IgD-negative memory B cell (primary cell): ENCODE measurements around the gene CERS2. TPM values are rescaled to one million over a fixed set of nuclear protein-coding genes. Genes with fewer than 3 reads are reported as not detected.
"Not testable (repeated sequence)": the region's sequence is repeated elsewhere in the genome, so short reads cannot be mapped to it uniquely, and the experiment has no call there.

Experiments used
- H3K27ac Mint-ChIP-seq, 3 donors: one replicate each; pipeline ENCODE4 v1.8.0; 2020 to 2022; ENCODE audit warnings: mild to moderate bottlenecking in 3 of 3, mixed read lengths in 3 of 3, moderate library complexity in 1 of 3
- H3K27me3 Mint-ChIP-seq: one replicate; pipeline ENCODE4 v1.8.0; 2021; ENCODE audit warnings: mixed read lengths
- H3K36me3 Mint-ChIP-seq: one replicate; pipeline ENCODE4 v1.8.0; 2020; ENCODE audit warnings: mild to moderate bottlenecking, mixed read lengths
- H3K4me1 Mint-ChIP-seq, 3 donors: one replicate each; pipeline ENCODE4 v1.8.0; 2020 to 2022; ENCODE audit warnings: mixed read lengths in 3 of 3, mild to moderate bottlenecking in 1 of 3
- H3K4me3 Mint-ChIP-seq, 4 donors: one replicate each; pipeline ENCODE4 v1.8.0; 2020 to 2022; ENCODE audit warnings: mild to moderate bottlenecking in 4 of 4, mixed read lengths in 4 of 4, moderate library complexity in 3 of 4
- H3K9me3 Mint-ChIP-seq, 3 donors: one replicate each; pipeline ENCODE4 v1.8.0; 2020 to 2021; ENCODE audit warnings: mixed read lengths in 3 of 3, mild to moderate bottlenecking in 1 of 3
- polyA plus RNA-seq: library from polyadenylated mRNA; unstranded; fragments of 300-500 nt; fragmentation: Illumina TruSeq; gene quantifications from one replicate; pipeline ENCODE4 v1.2.3, GENCODE V29; 2021

The CERS2 gene
- polyA plus RNA-seq, 1 donor from 2014 or later = 110 TPM

DNA sequence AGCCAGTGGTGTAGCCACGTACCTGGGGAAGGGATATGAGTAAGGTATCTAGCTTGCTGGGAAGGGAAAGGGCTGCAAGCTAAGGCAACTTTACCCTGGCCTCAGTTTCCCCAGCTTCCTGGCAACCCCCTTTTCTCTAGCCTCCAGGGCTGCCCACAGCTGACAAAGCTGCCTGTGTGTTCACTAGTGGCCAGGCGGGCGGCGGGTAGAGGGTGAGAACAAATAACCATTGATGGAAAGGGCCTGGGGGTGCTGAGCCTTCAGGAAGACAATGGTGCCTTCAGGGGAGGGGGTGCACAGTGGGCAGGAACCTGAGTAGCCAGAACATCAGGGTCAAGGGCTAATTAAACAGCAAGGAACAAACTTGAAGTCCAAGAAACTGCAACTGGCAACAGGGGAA is 6.1 kb downstream of the CERS2 start:
- H3K27ac Mint-ChIP-seq = peak overlapping the region in 1 of 3 donors; percentile 75
- no peak overlapping the region for H3K4me3 Mint-ChIP-seq
- H3K9me3 Mint-ChIP-seq = no peaks in the 10 kb centered on the region
- peaks cover 2% of the 10 kb centered on the region for H3K36me3 Mint-ChIP-seq
- peaks cover 15 to 29% (median 19%) of the 10 kb centered on the region in 3 donors for H3K4me1 Mint-ChIP-seq
- no peaks in the 10 kb centered on the region for H3K27me3 Mint-ChIP-seq

DNA sequence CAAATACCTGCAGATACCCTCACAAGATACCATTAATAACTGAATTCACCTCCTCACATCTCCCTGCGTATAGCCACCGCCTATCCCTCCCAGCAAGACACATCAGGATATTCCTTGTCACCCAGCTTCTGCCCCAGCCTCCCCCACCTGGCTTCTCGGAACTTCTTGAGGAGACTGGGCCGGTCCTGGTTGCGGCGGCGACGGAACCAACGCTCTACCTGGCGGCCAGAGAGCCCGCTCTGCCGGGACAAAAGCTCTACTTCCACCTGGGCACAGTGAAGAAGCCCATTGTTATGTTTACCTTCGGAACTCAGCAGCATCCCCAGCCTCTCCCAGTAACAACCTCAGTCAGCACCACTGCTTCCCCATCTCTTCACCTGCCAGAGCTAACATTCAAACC is 6.7 kb downstream of the CERS2 start:
- no peaks in the 10 kb centered on the region for H3K27me3 Mint-ChIP-seq
- H3K36me3 Mint-ChIP-seq = peaks cover 2% of the 10 kb centered on the region
- H3K27ac Mint-ChIP-seq = peak overlapping the region in 1 of 3 donors; percentile 1
- peaks cover 11 to 23% (median 17%) of the 10 kb centered on the region in 3 donors for H3K4me1 Mint-ChIP-seq
- no peaks in the 10 kb centered on the region for H3K9me3 Mint-ChIP-seq
- H3K4me3 Mint-ChIP-seq = no peak overlapping the region

DNA sequence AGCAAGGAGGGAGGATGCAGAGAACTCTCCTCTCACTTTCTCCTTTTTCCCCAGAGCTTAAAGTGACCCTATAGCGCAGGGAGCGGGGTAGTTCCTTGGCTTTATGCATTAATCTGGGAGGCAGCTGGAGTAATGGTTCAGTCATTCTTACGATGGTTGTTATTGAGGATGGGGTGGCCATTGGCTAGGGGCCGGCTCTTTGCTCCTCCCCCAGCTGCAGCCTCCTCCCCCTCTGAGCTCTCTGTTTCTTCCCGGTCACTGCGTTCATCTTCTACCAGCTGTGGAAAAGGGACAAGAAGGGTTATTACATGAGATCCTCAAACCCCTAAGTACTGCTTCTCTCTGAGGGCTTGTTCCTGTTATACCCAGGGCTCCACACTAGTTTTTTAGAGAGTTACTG is 8.6 kb downstream of the CERS2 start:
- Mint-ChIP-seq H3K27ac (peak overlapping the region in 2 of 3 donors; percentile 14 to 21), H3K9me3 (no peaks in the 10 kb centered on the region), H3K36me3 (peaks cover 2% of the 10 kb centered on the region), H3K27me3 (no peaks in the 10 kb centered on the region), H3K4me3 (peak overlapping the region in 1 of 4 donors; percentile 21), H3K4me1 (peaks cover 0 to 7% (median 5%) of the 10 kb centered on the region in 3 donors)

DNA sequence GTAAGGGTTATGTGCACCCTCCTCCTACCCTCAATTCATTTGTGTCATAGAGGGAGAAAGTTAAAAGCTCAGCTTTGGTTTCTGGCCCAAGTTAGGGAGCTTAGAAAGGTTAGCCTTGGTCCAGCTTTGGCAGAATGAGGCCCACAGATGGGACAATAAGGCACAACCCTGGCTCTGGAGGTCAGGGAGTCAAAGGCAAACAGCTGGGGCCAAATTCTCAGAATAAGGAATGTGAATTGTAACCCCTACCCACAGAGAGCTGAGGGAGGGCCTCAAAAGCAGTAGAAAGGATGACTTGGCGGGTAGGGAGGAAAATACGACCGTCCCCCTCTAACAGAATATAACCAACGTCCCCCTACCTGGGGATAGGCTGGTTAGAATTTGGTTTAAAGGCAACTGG is 9.0 kb downstream of the CERS2 start:
- H3K4me1 Mint-ChIP-seq = peaks cover 0 to 5% (median 4%) of the 10 kb centered on the region in 3 donors
- no peaks in the 10 kb centered on the region for H3K9me3 Mint-ChIP-seq
- H3K27ac Mint-ChIP-seq = no peak overlapping the region
- peaks cover 4% of the 10 kb centered on the region for H3K36me3 Mint-ChIP-seq
- no peak overlapping the region for H3K4me3 Mint-ChIP-seq
- H3K27me3 Mint-ChIP-seq = no peaks in the 10 kb centered on the region

DNA sequence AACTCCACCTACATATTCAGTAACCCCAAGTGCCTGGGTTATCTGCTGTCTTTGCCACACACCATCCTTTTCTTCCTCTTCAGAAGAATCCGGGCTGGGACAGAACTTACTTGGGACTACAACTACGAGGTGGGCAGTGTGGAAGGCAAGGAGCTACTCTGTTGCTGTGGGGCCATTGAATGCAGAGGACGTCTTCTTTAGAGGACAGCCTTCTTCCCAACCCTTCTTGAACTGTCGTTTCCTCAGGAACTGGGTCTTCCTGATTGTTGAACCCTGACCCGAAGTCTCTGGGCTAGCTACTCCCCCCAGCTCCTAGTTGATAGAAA is 10.5 kb downstream of the CERS2 start:
- Mint-ChIP-seq H3K4me1 (peaks cover 1 to 5% (median 2%) of the 10 kb centered on the region in 3 donors), H3K9me3 (no peaks in the 10 kb centered on the region), H3K27me3 (no peaks in the 10 kb centered on the region), H3K36me3 (peaks cover 5% of the 10 kb centered on the region), H3K27ac (peak overlapping the region in 1 of 3 donors; percentile 59), H3K4me3 (no peak overlapping the region)

DNA sequence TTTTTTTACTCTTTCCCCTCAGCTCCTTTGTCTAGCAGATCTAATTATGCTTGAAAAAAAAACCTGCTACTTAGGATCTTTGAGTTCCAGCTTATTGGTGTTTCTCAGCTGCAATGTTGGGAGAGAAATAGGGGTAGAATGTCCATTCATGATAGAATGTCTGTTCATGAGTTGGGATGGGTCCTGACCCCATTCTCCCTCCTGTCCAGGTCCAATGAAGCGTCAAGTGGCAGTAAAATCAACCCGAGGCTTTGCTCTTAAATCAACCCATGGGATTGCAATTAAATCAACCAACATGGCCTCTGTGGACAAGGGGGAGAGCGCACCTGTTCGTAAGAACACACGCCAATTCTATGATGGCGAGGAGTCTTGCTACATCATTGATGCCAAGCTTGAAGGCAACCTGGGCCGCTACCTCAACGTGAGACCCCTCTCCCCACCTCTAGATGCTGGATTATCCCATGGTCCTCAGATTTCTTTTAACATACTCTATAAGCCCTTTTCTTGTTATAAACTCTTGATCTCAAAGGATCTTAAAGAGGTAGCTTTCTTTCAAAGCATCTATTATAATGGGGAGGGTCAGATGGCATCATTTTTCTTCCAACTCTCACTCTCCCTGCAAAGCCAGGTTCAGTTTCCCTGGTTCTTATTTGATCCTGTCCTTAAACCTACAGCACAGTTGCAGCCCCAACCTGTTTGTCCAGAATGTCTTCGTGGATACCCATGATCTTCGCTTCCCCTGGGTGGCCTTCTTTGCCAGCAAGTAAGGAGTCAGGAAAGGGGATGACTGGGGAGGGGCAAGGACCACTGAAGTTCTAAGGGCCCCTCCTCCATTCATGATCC is 11.1 kb downstream of the CERS2 start:
- H3K27me3 Mint-ChIP-seq = no peaks in the 10 kb centered on the region
- H3K36me3 Mint-ChIP-seq = peaks cover 5% of the 10 kb centered on the region
- peaks cover 0 to 5% (median 2%) of the 10 kb centered on the region in 3 donors for H3K4me1 Mint-ChIP-seq
- no peaks in the 10 kb centered on the region for H3K9me3 Mint-ChIP-seq
- peak overlapping the region in 1 of 4 donors; percentile 47 for H3K4me3 Mint-ChIP-seq
- H3K27ac Mint-ChIP-seq = peak overlapping the region in 2 of 3 donors; percentile 11 to 59

DNA sequence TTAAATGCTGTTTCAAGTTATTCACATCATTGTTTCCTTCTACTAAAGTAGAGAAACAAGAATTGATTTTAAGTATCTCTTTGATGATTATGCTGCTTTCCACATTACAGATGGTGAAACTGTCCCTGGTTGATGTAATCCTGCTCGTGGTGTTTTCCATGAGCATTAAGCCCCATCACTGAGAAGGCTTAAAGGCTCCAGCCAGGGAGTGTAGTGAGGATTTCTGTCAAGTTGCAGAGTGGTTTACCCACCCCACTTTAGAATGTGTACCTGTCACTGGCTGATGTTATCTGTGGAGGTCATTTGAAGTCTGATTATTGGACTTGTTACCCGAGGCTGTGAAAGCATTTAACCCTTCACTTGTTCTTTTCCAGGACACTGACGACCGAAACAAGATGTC is 12.9 kb downstream of the CERS2 start:
- no peak overlapping the region for H3K27ac Mint-ChIP-seq

DNA sequence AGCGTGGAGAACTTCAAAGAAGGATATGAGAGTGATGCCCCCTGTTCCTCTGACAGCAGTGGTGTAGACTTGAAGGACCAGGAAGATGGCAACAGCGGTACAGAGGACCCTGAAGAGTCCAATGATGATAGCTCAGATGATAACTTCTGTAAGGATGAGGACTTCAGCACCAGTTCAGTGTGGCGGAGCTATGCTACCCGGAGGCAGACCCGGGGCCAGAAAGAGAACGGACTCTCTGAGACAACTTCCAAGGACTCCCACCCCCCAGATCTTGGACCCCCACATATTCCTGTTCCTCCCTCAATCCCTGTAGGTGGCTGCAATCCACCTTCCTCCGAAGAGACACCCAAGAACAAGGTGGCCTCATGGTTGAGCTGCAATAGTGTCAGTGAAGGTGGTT is 14.0 kb downstream of the CERS2 start:
- no peak overlapping the region for H3K27ac Mint-ChIP-seq
- H3K36me3 Mint-ChIP-seq = peaks cover 4% of the 10 kb centered on the region
- H3K4me1 Mint-ChIP-seq = peaks cover 0 to 2% (median 0%) of the 10 kb centered on the region in 3 donors
- no peak overlapping the region for H3K4me3 Mint-ChIP-seq
- no peaks in the 10 kb centered on the region for H3K9me3 Mint-ChIP-seq
- H3K27me3 Mint-ChIP-seq = no peaks in the 10 kb centered on the region

More for the DNA sequence above, 12.9 kb downstream of the CERS2 start:
- no peak overlapping the region for H3K4me3 Mint-ChIP-seq
- peaks cover 4% of the 10 kb centered on the region for H3K36me3 Mint-ChIP-seq
- H3K9me3 Mint-ChIP-seq = no peaks in the 10 kb centered on the region
- H3K4me1 Mint-ChIP-seq = peaks cover 0 to 5% (median 2%) of the 10 kb centered on the region in 3 donors
- H3K27me3 Mint-ChIP-seq = no peaks in the 10 kb centered on the region

DNA sequence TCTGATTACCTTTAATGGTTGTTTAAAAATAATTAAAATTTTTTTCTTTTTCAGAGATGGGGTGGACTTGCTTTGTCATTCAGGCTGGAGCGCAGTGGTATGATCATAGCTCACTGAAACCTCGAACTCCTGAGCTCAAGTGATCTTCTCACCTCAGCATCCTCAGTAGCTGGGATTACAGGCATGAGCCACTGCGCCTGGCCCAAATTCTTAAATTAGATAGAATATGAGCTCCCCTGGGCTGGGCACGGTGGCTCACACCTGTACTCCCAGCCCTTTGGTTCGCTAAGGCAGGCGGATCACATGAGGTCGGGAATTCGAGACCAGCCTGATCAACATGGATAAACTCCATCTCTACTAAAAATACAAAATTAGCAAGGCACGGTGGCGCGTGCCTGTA is 17.0 kb downstream of the CERS2 start:
- Mint-ChIP-seq H3K4me3 (no peak overlapping the region), H3K9me3 (no peaks in the 10 kb centered on the region), H3K36me3 (peaks cover 10% of the 10 kb centered on the region), H3K27me3 (no peaks in the 10 kb centered on the region), H3K27ac (no peak overlapping the region), H3K4me1 (peaks cover 0 to 3% (median 0%) of the 10 kb centered on the region in 3 donors)

DNA sequence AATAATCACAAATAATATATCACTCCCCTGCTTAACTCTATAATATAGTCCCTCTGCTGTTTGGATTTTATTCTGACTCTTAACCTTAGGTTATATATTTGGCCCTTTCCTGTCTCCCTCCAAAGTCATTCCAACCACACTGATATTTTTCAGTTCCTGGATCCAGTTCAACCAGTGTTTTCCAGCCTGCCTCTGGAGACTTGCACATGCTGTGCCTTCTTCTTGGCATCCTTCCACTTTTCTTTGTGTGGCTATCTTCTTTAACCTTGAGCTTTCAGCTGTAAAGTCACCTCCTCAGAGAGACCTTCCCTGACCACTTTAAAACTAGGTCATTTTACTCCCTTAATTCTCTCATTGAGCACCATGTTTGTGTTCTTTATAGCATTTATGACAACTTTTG is 19.4 kb downstream of the CERS2 start:
- no peak overlapping the region for H3K4me3 Mint-ChIP-seq
- H3K36me3 Mint-ChIP-seq = peaks cover 11% of the 10 kb centered on the region
- no peaks in the 10 kb centered on the region for H3K27me3 Mint-ChIP-seq
- no peaks in the 10 kb centered on the region for H3K9me3 Mint-ChIP-seq
- H3K27ac Mint-ChIP-seq = peak overlapping the region in 1 of 3 donors; percentile 92
- H3K4me1 Mint-ChIP-seq = peaks cover 0 to 5% (median 0%) of the 10 kb centered on the region in 3 donors

DNA sequence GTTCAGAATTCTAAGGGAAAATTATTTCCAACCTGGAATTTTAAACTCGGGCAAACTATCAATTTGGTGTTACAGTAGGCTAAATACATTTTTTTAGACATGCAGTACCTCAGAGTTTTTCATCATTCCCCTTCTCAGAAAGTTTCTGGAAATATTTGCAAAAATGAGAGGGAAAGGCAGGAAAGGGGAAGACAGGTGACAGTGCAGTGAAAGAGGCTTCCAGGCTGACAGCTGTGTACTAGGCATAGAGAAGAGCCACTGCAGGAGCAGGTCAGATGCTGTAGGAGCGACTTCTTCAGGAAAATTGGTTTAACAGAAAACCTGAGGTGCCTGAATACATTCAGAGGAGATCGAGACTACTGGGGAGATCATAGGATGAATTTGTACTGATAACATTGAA is 19.9 kb downstream of the CERS2 start:
- Mint-ChIP-seq H3K4me1 (peaks cover 0 to 3% (median 0%) of the 10 kb centered on the region in 3 donors), H3K4me3 (no peak overlapping the region), H3K27ac (no peak overlapping the region), H3K36me3 (peaks cover 11% of the 10 kb centered on the region), H3K27me3 (no peaks in the 10 kb centered on the region), H3K9me3 (no peaks in the 10 kb centered on the region)

DNA sequence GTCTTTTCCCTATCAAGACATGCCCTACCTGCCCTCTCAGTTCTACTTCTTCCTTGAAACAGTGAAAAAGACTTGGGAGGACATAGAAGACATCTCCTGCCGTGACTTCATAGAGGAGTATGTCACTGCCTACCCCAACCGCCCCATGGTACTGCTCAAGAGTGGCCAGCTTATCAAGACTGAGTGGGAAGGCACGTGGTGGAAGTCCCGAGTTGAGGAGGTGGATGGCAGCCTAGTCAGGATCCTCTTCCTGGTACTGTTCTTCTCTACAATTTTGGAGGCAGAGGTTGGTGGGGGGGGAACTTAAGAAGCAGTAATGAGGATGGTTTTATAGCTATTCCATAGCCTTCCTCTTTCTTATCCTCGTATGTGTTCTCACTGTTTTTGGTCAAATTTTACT is 29.8 kb downstream of the CERS2 start:
- H3K9me3 Mint-ChIP-seq = no peaks in the 10 kb centered on the region
- H3K27me3 Mint-ChIP-seq = no peaks in the 10 kb centered on the region
- peaks cover 17% of the 10 kb centered on the region for H3K36me3 Mint-ChIP-seq
- H3K4me3 Mint-ChIP-seq = no peak overlapping the region
- H3K27ac Mint-ChIP-seq = no peak overlapping the region
- H3K4me1 Mint-ChIP-seq = no peaks in the 10 kb centered on the region

DNA sequence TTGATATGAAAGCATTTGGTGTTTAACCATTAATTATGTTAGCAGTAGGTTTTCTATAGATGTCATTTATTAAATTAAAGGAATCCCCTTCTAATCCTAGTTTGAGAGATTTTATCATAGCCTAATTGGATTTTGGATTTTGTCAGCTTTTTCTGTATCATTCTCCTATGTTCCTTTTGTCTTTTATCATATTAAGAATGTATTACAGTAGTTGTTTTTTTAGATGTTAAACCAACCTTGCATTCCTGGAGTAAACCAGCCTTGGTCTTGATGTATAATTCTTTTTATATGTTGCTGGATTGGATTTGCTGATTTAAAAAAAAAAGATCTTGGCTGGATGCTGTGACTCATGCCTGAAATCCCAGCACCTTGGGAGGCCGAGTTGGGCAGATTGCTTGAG is 42.9 kb downstream of the CERS2 start:
- peaks cover 30% of the 10 kb centered on the region for H3K36me3 Mint-ChIP-seq
- peaks cover 12 to 26% (median 24%) of the 10 kb centered on the region in 3 donors for H3K4me1 Mint-ChIP-seq
- H3K27me3 Mint-ChIP-seq = no peaks in the 10 kb centered on the region
- peak overlapping the region in 1 of 3 donors; percentile 70 for H3K27ac Mint-ChIP-seq
- peaks cover 0 to 3% (median 0%) of the 10 kb centered on the region in 3 donors for H3K9me3 Mint-ChIP-seq
- H3K4me3 Mint-ChIP-seq = peak overlapping the region in 2 of 4 donors; percentile 3 to 48

DNA sequence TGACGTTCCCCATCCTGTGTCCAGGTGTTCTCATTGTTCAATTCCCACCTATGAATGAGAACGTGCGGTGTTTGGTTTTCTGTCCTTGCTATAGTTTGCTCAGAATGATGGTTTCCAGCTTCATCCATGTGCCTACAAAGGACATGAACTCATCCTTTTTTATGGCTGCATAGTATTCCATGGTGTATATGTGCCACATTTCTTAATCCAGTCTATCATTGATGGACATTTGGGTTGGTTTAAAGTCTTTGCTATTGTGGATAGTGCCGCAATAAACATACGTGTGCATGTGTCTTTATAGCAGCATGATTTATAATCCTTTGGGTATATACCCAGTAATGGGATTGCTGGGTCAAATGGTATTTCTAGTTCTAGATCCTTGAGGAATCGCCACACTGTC is 45.9 kb downstream of the CERS2 start:
- Mint-ChIP-seq H3K4me1 (peaks cover 5 to 14% (median 13%) of the 10 kb centered on the region in 3 donors), H3K27ac (peak overlapping the region in 1 of 3 donors; percentile 78), H3K36me3 (peaks cover 18% of the 10 kb centered on the region), H3K4me3 (peak overlapping the region in 1 of 4 donors; percentile 57)
- not testable (repeated sequence) for H3K27me3 Mint-ChIP-seq, H3K9me3 Mint-ChIP-seq

DNA sequence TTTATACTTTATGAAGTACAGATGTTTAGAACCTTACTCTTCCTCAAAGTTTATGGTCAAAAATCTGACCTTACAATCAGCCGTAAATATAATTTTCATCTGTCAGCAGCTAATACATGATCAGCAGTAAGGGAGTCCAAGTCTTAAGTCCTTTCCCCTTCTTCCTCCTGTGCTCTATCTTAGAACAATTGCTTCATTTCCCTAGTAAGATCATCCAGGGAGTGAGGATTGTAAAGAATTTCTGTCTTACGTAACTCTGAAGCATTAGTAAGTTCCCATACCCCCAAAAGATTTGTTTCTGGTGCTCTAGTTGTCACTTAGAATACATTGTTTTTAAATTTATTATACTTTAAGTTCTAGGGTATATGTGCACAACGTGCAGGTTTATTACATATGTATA is 46.3 kb downstream of the CERS2 start:
- Mint-ChIP-seq H3K27ac (no peak overlapping the region), H3K36me3 (peaks cover 18% of the 10 kb centered on the region), H3K4me3 (peak overlapping the region in 3 of 4 donors; percentile 41 to 57 (median 43)), H3K9me3 (peaks cover 0 to 3% (median 0%) of the 10 kb centered on the region in 3 donors), H3K4me1 (peaks cover 5 to 14% (median 13%) of the 10 kb centered on the region in 3 donors), H3K27me3 (no peaks in the 10 kb centered on the region)

DNA sequence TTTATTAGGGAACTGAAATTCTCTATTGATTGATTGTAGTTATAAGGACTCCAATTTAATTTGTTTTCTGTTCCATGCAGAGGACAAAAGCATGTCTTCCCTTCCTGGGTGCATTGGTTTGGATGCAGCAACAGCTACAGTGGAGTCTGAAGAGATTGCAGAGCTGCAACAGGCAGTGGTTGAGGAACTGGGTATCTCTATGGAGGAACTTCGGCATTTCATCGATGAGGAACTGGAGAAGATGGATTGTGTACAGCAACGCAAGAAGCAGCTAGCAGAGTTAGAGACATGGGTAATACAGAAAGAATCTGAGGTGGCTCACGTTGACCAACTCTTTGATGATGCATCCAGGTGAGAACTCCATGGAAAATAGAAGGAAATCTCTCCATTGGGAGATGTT is 47.0 kb downstream of the CERS2 start:
- H3K27me3 Mint-ChIP-seq = no peaks in the 10 kb centered on the region
- H3K27ac Mint-ChIP-seq = peak overlapping the region in 2 of 3 donors; percentile 86 to 98
- H3K4me3 Mint-ChIP-seq = peak overlapping the region; percentile 89 to 99 (median 97)
- H3K36me3 Mint-ChIP-seq = peaks cover 18% of the 10 kb centered on the region
- peaks cover 6 to 15% (median 15%) of the 10 kb centered on the region in 3 donors for H3K4me1 Mint-ChIP-seq
- peaks cover 0 to 3% (median 0%) of the 10 kb centered on the region in 3 donors for H3K9me3 Mint-ChIP-seq
